GM21825 (cell line): ENCODE measurements around the gene PEDS1.
A peak's percentile ranks its signal among the peaks of the same experiment; 100 is the strongest.
"Not testable (repeated sequence)": the region's sequence is repeated elsewhere in the genome, so short reads cannot be mapped to it uniquely, and the experiment has no call there.

Experiments used
- ATAC-seq: cut with Tn5 transposase; IDR thresholded peaks from one replicate; pipeline ENCODE4 v1.9.1; 2021; ENCODE audit warnings: mild to moderate bottlenecking, moderate library complexity; ENCODE audit not compliant: unreplicated experiment

The PEDS1 gene

DNA sequence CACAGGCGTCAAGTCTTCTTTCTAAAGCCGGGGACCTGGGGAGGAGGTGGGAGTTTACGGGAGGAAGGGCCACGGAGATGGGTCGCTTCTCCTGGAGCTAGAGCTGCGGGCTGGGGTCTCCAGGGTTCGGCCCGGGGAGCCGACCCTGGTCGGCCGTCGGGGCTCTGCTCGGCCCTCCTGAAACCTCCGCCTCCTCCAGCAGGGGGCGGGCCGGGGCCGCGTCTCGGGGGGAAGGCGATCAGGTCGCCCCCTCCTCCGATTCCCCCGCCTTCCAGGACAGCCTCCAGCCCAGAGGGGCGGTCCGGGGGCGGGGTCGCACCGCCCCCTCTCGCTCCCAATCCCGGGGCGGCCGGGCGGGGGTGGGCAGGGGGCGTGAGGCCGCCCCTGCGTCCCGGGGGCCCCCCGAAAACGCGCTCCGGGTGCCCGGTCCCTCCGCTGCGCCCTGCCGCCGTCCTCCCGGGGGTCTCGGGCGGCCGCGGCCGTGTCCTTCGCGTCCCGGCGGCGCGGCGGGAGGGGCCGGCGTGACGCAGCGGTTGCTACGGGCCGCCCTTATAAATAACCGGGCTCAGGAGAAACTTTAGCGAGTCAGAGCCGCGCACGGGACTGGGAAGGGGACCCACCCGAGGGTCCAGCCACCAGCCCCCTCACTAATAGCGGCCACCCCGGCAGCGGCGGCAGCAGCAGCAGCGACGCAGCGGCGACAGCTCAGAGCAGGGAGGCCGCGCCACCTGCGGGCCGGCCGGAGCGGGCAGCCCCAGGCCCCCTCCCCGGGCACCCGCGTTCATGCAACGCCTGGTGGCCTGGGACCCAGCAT is 36.9 kb upstream of the PEDS1 start, which contains the start of gene CEBPB:
CEBPB (plus strand) TSS at position 580 of the 814 bp plus-strand sequence; CDS start at position 784, 204 bp downstream.
- peak; percentile 36 for ATAC-seq

DNA sequence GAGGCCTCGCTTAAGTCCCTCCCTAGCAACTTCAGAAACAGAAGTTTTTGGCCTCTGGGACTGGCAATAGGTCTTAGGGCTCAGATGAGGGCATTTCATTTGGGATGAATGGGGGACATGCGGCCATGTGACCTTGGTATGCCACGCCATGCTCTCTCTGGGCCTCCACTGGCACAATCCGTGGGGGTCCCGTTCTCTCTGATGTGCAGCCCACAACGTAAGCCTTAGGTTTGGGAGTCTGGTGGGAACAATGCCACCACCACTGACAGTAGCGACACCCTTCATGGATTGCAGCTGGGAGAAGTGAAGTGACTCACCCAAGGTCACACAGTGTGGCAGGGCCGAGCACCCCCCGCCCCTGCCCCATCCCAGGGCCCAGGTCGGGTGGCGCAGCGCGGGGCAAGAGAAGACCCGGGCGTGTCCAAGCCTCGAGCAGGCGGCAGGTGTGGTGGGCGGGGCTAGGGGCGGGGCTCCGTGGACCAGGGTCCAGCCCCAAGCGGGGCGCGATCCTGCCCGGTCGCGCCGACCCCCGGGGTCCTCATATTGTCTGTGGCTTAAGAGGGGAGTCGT is 36.2 kb upstream of the PEDS1 start:
- no peak for ATAC-seq

DNA sequence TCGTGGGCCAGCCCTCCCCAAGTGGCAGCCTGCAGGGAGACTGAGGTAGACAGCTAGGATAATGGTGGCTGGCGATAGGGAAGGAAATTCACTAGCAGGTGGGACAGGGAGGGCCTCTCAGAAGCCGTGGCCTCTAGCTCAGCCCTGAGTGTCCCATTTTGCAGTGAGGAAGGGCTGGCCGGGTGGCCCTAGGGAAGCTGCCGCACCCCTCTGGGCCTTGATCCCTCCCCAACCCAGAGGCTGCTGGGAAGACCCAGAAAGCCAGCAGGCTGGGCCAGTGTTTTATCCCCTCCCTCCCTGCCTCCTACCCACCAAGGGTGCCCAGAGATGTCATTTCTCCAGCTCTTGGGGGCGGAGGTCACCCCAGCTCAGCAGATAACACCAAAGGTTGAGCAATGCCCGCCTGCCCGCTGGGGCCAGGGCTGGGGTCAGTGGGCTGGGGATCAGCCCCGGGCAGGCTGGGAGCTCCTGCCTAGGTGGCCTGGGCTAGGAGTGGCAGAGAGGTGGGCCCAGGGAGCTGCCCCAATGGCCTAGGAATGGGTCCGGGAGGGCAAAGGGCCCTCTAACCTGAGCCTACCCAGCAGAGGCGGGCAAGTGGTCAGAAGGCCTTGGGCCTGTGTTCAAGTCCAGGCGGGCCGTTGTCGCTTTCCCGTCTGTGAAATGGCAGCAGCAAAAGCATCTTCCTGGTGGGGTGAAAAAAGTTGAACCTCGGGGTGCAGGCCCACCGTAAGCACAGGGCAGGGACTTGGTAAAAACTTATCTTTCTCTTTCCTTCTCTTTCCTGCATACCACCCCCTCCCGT is 35.6 kb upstream of the PEDS1 start:
- no peak for ATAC-seq

DNA sequence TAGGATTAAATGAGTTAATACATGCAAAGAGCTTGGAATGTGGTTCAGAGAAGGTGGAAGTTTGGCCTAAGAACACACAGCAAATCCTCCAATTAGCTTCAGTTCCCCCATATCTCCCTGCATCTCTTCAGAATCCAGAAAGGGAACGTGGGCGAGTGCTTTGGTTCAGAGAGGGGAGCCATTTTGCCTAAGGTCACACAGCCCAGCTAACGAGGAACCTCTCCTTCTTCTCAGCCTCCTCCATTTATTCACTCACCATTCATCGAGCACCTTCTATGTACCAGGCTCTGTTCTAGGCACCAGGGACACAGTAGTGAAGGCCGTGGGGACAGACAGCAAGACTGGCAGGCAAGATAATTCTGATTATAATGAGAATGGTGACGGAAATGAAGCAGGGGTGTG is 34.8 kb upstream of the PEDS1 start:
- no peak for ATAC-seq

DNA sequence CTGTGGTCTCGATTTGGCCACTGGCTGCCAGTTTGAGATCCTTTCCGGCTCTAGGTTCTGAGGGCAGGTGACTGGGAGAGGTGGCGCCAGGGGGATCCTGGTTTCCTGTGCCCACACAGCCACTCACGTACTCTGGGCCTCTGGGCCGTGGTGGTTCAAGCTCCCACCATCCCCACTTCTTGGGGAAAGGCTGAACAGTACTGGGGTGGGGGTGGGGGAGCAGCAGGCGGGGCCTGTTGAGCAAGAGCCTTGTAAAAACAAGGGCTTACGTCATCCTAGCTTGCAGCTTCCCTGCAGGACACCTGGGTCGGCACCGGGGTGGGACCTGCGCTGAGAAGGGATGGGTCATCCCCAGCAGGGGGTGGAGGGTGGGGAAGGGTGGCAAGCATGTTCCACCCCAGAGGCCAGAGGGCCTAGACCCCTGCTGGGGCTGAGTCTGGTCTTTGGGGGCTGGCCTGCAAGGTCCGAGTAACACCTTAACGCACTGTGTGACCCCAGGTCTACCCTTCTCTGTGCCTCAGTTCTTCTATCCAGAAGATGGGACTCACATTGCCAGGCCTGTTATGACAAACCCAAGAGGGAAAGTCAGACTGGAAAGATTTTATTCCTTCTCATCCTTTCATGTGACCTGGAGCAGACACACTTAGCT is 34.0 kb upstream of the PEDS1 start:
- ATAC-seq = no peak

DNA sequence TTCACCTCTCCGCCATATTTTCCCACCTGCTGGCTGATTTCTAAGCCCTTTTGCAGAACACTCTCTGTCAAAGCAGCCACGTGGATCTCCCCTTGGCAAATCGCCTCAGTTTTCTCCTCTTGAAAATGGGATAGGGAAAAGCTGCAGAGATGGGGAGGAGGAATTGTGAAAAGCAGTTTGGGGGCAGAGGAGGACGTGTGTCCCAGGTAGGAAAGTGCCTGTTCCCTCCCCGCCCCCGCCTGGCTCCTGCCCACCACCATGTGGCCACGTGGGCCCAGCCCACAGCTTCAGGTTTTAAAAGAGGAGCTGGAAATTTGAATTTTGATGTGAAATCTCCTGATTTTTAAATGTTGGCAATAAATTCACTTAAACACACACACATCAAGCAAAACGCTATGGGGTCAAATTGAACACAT is 33.5 kb upstream of the PEDS1 start:
- no peak for ATAC-seq

DNA sequence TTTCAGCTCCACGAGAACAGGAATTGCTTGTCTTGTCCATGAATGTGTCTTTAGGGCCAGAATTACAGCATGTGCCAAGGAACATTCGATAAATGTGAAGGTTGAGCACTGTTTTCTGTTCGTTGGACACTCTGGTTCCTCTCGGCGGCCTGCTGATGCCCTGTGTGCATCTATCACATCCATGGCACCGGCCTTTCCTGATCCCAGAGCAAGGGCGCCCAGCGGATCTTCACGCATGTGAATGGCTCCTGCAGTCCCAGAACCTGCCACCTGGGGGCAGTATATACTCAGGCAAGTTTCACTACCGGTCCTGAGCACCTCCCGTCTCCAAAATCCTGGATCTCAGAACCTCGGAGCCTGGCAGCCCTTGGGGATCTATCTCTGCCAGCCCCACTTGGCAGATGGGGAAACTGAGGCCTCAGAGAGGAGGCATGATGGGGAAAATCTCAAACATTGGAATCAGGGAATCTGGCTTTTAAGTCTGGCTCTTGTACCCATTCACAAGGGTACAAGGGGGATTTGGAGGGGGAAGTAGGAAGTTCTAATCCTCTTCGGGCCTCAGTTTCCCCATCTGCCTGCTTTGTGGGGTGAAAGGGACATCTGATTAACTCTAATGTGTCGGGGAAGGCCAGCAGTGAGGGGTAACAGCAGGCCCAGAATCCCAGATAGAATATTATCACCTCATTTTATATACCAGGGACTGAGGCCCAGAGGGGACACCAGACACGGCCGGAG is 32.8 kb upstream of the PEDS1 start:
- no peak for ATAC-seq

DNA sequence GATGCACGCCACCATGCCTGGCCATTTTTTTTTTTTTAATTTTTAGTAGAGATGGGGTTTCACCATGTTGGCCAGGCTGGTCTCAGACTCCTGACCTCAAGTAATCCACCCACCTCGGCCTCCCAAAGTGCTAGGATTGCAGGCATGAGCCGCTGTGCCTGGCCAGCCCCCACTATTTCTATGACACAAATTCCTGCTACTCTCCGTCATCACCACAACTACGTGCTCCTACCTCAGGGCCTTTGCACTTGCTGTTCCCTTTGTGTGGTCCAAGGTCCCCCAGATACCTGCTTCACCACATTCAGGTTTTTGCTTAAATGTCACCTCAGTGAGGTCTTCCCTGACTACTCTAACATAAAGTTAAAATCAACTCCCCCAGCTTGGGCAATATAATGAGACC is 31.9 kb upstream of the PEDS1 start:
- no peak for ATAC-seq

DNA sequence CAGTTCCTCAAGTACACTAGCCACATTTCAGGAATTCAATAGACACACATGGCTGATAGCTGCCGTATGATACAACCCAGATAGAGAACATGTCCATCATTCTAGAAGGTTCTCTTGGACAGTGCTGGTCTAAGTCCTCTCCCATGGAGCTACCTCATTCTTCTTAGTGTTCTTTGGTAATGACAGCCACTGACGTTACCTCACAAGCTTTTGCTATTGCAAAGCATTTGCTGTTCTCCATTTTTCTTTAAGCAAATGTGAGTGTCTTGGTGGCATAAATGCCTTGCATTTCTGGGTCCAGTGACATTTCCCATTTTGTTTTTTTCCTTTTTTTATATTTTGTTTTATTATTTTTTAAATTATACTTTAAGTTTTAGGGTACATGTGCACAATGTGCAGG is 28.8 kb upstream of the PEDS1 start:
- ATAC-seq = no peak

DNA sequence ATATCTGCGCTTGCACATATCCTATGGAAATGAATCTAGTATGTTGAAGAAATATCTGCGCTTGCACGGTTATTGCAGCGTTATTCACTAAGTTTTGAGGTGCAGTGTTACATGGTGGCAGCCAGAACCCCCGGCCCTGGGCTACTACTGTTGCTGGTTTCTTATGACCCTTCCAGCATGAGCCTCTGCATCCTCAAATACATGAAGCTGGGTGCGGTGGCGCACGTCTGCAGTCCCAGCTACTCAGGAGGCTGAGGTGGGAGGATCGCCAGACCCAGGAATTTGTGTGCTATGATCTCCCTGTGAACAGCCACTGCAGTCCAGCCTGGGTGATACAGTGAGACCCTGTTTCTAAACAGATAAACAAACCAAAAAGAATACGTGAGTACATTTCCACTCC is 27.8 kb upstream of the PEDS1 start:
- ATAC-seq = no peak

DNA sequence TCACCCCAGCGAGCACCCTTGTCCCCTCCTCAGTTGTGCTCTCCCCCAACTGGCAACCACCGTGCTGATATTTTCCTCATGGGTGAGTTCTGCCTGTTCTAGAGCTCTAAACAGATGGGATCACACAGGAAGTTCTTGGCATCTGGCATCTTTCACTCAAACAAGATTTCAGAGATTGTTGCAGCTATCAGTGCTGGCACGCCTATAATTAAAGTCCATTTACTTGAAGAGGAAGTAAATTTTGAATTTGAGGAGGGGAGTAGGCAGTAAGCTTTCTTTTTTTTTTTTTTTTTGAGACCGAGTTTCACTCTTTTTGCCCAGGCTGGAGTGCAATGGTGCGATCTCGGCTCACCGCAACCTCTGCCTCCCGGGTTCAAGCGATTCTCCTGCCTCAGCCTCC is 25.1 kb upstream of the PEDS1 start:
- ATAC-seq = not testable (repeated sequence)

DNA sequence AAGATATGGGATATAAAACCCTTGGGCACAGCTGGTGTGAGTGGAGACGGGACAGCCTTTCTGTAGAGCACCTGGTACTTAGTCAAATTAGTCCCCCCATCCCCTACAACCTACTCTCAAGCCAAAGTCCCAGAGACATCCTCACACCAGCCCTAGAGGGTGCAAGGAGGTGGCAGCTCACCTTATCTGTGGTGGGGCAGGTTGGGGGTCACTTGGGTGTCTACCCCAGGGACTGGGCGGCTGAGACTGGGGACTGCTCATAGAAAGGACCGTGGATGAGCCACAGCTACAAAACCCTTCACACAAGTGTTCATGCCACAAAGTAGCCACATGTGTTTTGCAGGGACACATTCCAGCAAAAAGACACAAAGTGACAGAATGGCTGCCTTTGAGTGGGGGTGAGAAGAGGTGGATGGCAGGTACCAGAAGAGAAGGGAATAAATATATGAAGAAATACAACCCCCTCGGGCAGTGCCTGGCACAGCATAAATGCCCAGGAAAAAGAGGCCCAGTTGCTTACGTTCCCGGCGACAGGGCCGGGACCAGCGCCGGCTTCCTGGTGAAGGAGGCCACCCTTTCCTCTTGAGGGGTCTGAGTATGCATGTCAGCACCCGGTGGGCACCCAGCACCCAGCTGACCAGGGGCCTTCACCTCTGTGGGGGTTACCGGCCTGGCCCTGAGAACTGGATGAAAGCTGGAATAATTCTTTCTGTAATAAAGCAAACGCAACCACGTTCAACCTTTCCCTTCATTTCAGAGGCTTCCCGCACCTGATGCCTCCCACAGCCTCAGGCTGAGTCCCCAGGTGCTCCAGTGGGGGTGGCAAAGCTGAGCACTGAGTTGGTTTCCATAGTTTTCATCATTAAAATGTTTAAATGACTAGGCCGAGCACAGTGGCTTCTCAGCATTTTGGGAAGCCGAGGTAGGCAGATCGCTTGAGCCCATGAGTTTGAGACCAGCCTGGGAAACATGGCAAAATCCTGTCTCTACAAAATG is 22.7 kb upstream of the PEDS1 start:
- no peak for ATAC-seq

DNA sequence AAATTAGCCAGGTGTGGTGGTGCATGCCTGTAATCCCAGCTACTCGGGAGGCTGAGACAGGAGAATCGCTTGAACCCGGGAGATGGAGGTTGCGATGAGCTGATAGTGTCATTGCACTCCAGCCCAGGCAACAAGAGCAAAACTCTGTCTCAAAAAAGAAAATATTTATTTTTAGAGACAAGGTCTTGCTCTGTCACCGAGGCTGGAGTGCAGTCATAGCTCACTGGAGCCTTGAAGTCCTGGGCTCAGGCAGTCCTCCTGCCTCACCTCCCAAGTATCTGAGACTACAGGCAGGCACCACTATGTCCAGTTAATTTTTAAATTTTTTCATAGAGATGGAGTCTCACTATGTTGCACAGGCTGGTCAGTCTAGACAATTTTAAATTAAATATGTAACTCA is 20.9 kb upstream of the PEDS1 start:
- no peak for ATAC-seq

DNA sequence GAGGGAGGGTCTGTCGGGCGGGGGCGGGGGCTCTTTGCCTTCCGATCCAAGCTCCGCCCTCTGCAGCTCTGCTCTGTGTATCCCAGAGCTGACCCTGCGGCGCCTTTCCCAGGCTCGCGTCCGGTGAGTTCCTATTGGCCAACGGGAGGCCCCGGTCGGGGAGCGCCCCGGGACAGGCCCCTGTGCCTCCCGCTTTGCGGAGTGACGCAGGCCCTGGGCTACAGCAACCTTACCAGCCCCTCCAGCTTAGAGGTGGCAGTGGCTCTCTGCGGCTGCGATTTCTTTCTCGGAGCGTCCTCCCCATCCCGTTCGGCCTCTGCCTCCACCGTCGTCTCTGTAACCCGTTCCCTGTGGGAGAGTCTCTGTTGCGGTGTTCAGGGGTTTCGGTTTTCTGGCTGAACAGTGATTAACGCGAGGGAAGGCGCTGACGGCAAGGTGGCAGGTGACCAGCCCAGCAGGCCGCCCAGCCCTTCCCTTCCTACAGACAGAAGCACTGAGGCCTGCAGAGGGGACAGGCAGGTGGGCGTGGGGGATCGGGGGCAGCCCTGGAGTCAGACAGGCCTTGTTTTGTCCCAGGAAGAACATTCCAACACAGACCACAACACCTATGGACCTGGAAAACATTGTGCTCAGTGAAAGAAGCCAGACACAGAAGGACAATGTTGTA is 19.0 kb upstream of the PEDS1 start:
- ATAC-seq = no peak

DNA sequence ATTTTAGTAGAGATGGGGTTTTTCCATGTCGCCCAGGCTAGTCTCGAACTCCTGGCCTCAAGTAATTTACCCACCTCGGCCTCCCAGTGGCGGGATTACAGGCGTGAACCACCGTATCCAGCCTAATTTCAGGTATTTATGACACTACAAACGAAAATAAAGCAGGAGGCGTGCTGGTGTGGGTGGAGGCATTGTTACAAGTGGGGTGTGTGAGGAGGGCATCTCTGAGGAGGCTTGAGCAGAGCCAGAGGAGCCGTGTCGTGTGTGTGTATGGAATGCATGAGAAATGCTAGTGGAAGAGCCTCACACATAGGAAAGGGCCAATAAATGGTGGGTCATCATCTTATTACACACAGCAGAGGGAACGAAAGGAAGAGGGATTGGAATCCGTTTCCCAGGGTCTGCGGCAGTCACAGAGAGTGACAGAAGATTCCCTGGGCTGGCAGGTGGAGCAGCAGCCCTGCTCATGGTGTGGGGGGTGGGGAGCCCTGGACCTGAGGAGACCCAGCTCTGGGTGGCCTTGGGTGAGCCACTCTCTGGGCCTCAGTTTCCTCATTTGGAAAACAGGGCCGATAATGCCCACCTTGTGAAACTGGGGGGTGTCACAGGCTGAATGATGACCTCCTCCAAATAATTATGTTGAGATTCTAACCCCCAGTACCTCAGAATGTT is 17.2 kb upstream of the PEDS1 start:
- no peak for ATAC-seq

DNA sequence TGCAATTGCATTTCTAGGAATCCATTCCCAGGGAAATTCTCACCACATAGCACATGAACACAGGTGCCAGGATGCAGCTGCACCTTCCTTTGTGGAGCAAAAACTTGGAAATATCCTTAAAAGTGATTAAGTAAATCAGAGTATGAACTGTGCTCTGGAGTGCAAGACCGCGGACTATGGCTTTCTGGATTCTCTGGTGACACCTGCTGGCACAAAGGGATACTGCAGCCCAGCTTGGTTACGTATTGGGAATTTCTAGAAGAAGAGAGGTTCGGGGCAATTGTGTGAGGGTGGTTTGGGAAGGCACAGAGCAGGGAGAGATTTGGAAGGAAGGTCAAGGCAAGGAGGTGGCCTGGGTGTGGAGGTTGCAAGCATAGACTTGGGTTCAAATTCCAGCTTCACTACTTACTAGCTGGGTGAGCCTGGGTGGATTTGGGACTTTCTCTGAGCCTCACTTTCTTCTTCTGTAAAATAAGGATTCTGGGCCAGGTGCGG is 15.9 kb upstream of the PEDS1 start:
- ATAC-seq = no peak

DNA sequence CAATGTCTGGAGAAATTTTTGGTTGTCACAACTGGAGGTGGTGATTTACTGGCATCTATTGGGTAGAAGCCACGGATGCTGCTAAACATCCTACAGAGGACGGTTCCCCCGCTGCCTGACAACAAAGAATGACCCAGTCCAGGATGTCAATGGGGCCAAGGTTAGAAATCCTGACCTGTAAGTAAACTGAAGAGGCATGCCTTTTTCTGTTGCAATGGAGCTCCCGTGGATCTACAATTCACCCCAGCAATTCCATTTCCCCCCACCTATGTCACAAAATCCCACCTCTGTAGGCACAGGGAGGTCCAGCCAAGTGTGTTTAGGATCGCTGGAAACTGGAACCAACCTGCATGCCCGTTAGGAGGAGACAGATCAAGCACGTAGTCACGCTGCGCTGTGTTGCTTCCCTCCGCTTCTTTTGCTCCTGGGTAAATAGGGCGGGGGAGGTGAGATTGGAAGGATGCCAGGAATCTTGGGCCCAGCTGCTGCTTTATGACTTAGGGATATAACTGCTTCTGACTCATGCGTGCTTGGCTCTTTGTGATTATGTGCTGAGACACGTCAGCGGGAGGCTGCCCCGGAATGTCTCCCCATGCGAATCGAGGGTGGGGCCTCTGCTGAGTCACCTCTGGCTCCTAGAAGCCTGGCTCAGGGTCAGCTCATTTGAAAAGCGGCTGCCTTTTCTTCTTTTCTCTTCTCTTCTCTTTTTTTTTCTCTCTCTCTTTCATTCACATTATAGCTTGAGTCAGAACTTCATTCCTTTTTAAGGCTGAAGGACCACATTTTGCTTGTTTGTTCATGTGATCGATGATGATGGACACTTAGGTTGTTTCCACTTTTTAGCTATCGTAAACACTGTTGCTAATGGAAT is 12.4 kb upstream of the PEDS1 start:
- peak; percentile 92 for ATAC-seq
